K562 (cell line): ENCODE results near the gene EYA2. TPM values are rescaled to one million over a fixed set of nuclear protein-coding genes. Genes with fewer than 3 reads are reported as not detected.

Source experiments
- SOX6 ChIP-seq: fragments of 450-650 bp; IDR thresholded peaks from 2 replicates; pipeline ENCODE4 v1.6.1; 2014; ENCODE audit warnings: mild to moderate bottlenecking
- ZBTB40 ChIP-seq, 2 experiments: fragments of 450-650 bp in 1 of 2; sonication (generic) in 1 of 2; formaldehyde crosslinking in 1 of 2; IDR thresholded peaks; 2 replicates each; pipeline versions ENCODE4 v1.7.1 to v1.9.0; 2016 to 2022; ENCODE audit warnings: inconsistent platforms in 1 of 2, mild to moderate bottlenecking in 1 of 2, missing genetic modification reagents in 1 of 2
- polyA plus RNA-seq, 8 experiments: library from polyadenylated mRNA; depleted of rRNA in 4 of 8; stranded (reverse) in 5 of 8; unstranded in 3 of 8; fragments of >200 nt; fragmentation: Nextera tagmentation in 2 of 8; fragmentation: Illumina TruSeq in 1 of 8; extraction: Ambion mirVana in 2 of 8; extraction: Trizol in 1 of 8; gene quantifications; 2 replicates each; pipeline versions ENCODE4 v1.2.1 to v1.2.3, GENCODE V29; 2011 to 2014; ENCODE audit warnings: inconsistent platforms in 1 of 8, missing spikeins in 1 of 8
- total RNA-seq, 7 experiments: library from RNA; depleted of rRNA in 6 of 7; stranded (reverse); fragments of >200 nt in 6 of 7; fragmentation: Illumina TruSeq in 2 of 7; extraction: Trizol in 2 of 7; gene quantifications; 2 replicates each; pipeline versions ENCODE4 v1.2.1 to v1.2.3, GENCODE V29; 2011 to 2021; ENCODE audit warnings: low replicate concordance in 1 of 7

EYA2 gene
- total and polyA plus RNA-seq, 9 of the 15 experiments (the other 6 are each of a cell fraction or from before 2014, with no cell fraction given), result 0.03 TPM; not detected in 8

GRCh38 chr20:46992640-46993035 is 98.0 kb downstream of the EYA2 start (continued):
- TF ChIP-seq ZBTB40 (IDR thresholded peaks at IDR 0.05) (no peak), ZBTB40 (CRISPR knock-in tag; IDR thresholded peaks at IDR 0.05) (no peak), SOX6 (no peak)
